IPS-NIHi7 (cell line): ENCODE measurements around the gene QARS1.

Experiments
- DNase-seq: peaks from one replicate; pipeline ENCODE4 v3.0.0; 2012; ENCODE audit warnings: mixed read lengths; ENCODE audit errors: extremely low spot score

The QARS1 gene

GRCh38 chr3:49104427-49105291 lies at the start of gene QARS1:
TSS of gene QARS1 (minus strand) at chr3:49104757. CDS start at chr3:49104733, 24 bp downstream.
- DNase-seq: peak; percentile 99

- no peak for DNase-seq
Measured at GRCh38 chr3:49153349-49153912, 48.9 kb upstream of the QARS1 start.

- DNase-seq: no peak
Measured at GRCh38 chr3:49151610-49152009, 47.1 kb upstream of the QARS1 start.

- no peak for DNase-seq
Measured at GRCh38 chr3:49148159-49148558, 43.6 kb upstream of the QARS1 start.

GRCh38 chr3:49140080-49140479 lies 35.5 kb upstream of the QARS1 start:
- no peak for DNase-seq

GRCh38 chr3:49135499-49135898 lies 30.9 kb upstream of the QARS1 start:
- DNase-seq: no peak

GRCh38 chr3:49134471-49135265 lies 30.1 kb upstream of the QARS1 start:
- DNase-seq: peak; percentile 29

GRCh38 chr3:49133226-49133951 lies 28.8 kb upstream of the QARS1 start:
- DNase-seq: peak; percentile 92

- DNase-seq: peak; percentile 88
Measured at GRCh38 chr3:49132437-49133225, 28.1 kb upstream of the QARS1 start, which contains the start of gene LAMB2. TSS of gene LAMB2 (minus strand) at chr3:49133050. CDS start at chr3:49132867, 183 bp downstream.

GRCh38 chr3:49132073-49132436 lies 27.5 kb upstream of the QARS1 start:
- DNase-seq: no peak

GRCh38 chr3:49131576-49131975 lies 27.0 kb upstream of the QARS1 start:
- no peak for DNase-seq

GRCh38 chr3:49131040-49131439 lies 26.5 kb upstream of the QARS1 start:
- DNase-seq: no peak

GRCh38 chr3:49124991-49125670 lies 20.6 kb upstream of the QARS1 start:
- peak; percentile 18 for DNase-seq

- DNase-seq: no peak
Measured at GRCh38 chr3:49124203-49124602, 19.6 kb upstream of the QARS1 start.

- no peak for DNase-seq
Measured at GRCh38 chr3:49123687-49124086, 19.1 kb upstream of the QARS1 start.

- DNase-seq: no peak
Measured at GRCh38 chr3:49122886-49123545, 18.5 kb upstream of the QARS1 start.

- DNase-seq: no peak
Measured at GRCh38 chr3:49122451-49122850, 17.9 kb upstream of the QARS1 start.

GRCh38 chr3:49122022-49122421 lies 17.5 kb upstream of the QARS1 start:
- no peak for DNase-seq

- no peak for DNase-seq
Measured at GRCh38 chr3:49121132-49121736, 16.7 kb upstream of the QARS1 start.
